Measurements from ENCODE around the gene ATP8A2.

DNA sequence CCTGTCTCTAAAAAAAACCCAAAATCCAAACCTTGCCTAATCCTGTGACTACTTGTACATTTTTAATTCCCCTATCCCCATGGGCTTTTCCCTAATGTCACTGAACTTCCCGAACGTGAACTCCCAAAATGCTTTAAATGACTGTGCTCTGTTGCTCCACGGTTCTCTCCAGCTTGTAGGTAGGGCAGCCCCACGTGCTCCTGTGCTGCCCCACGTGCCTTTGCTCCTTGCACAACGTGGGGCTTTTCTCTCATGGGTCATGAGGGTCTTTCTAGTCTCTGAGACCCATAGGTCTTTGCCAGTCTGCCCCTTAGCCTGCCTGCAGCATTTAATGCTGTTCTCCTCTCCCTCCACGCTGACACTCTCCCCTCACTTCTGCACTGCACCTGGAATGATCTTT lies 558.0 kb downstream of the ATP8A2 start:
- TF ChIP-seq, protein P1, sequence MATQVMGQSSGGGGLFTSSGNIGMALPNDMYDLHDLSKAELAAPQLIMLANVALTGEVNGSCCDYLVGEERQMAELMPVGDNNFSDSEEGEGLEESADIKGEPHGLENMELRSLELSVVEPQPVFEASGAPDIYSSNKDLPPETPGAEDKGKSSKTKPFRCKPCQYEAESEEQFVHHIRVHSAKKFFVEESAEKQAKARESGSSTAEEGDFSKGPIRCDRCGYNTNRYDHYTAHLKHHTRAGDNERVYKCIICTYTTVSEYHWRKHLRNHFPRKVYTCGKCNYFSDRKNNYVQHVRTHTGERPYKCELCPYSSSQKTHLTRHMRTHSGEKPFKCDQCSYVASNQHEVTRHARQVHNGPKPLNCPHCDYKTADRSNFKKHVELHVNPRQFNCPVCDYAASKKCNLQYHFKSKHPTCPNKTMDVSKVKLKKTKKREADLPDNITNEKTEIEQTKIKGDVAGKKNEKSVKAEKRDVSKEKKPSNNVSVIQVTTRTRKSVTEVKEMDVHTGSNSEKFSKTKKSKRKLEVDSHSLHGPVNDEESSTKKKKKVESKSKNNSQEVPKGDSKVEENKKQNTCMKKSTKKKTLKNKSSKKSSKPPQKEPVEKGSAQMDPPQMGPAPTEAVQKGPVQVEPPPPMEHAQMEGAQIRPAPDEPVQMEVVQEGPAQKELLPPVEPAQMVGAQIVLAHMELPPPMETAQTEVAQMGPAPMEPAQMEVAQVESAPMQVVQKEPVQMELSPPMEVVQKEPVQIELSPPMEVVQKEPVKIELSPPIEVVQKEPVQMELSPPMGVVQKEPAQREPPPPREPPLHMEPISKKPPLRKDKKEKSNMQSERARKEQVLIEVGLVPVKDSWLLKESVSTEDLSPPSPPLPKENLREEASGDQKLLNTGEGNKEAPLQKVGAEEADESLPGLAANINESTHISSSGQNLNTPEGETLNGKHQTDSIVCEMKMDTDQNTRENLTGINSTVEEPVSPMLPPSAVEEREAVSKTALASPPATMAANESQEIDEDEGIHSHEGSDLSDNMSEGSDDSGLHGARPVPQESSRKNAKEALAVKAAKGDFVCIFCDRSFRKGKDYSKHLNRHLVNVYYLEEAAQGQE (IDR thresholded peaks at IDR 0.05; ENCODE audit: borderline replicate concordance) = no peak
- TF ChIP-seq TAF1 (IDR thresholded peaks at IDR 0.05; ENCODE audit: low read depth) = no peak
- TF ChIP-seq EP300 (conservative IDR thresholded peaks at IDR 0.05; ENCODE audit: poor library complexity, severe bottlenecking) = no peak
- TF ChIP-seq, protein P2, sequence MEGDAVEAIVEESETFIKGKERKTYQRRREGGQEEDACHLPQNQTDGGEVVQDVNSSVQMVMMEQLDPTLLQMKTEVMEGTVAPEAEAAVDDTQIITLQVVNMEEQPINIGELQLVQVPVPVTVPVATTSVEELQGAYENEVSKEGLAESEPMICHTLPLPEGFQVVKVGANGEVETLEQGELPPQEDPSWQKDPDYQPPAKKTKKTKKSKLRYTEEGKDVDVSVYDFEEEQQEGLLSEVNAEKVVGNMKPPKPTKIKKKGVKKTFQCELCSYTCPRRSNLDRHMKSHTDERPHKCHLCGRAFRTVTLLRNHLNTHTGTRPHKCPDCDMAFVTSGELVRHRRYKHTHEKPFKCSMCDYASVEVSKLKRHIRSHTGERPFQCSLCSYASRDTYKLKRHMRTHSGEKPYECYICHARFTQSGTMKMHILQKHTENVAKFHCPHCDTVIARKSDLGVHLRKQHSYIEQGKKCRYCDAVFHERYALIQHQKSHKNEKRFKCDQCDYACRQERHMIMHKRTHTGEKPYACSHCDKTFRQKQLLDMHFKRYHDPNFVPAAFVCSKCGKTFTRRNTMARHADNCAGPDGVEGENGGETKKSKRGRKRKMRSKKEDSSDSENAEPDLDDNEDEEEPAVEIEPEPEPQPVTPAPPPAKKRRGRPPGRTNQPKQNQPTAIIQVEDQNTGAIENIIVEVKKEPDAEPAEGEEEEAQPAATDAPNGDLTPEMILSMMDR (IDR thresholded peaks at IDR 0.05; ENCODE audit: poor library complexity, severe bottlenecking) = no peak
- TF ChIP-seq POLR2AphosphoS5 (IDR thresholded peaks at IDR 0.05) = no peak
- TF ChIP-seq EZH2 (IDR thresholded peaks at IDR 0.05; ENCODE audit: borderline replicate concordance, insufficient read depth, low read length, poor library complexity, severe bottlenecking) = no peak
- TF ChIP-seq MXI1 (conservative IDR thresholded peaks at IDR 0.05; ENCODE audit: poor library complexity, severe bottlenecking) = no peak
